HG03159 (cell line): ENCODE results near the gene RNF31.

Experiments used
- ATAC-seq: cut with Tn5 transposase; IDR thresholded peaks from one replicate; pipeline ENCODE4 v1.9.1; 2021; ENCODE audit warnings: mild to moderate bottlenecking, moderate library complexity; ENCODE audit not compliant: unreplicated experiment

RNF31 gene

GRCh38 chr14:24159777-24160498 lies 12.6 kb downstream of the RNF31 start:
- ATAC-seq: no peak

- ATAC-seq: no peak
Measured at GRCh38 chr14:24160499-24160849, 13.2 kb downstream of the RNF31 start.

GRCh38 chr14:24160850-24161804 lies 13.8 kb downstream of the RNF31 start, which contains the start of gene IRF9:
TSS of gene IRF9 (plus strand) at chr14:24161265. CDS start at chr14:24162145, 880 bp downstream.
- peak; percentile 76 for ATAC-seq

- no peak for ATAC-seq
Measured at GRCh38 chr14:24162093-24162492, 14.8 kb downstream of the RNF31 start.

GRCh38 chr14:24164518-24164991 lies 17.3 kb downstream of the RNF31 start:
- ATAC-seq: no peak

GRCh38 chr14:24165785-24166184 lies 18.5 kb downstream of the RNF31 start:
- ATAC-seq: no peak

- no peak for ATAC-seq
Measured at GRCh38 chr14:24167469-24168114, 20.3 kb downstream of the RNF31 start.

- ATAC-seq: peak; percentile 80
Measured at GRCh38 chr14:24171422-24172260, 24.3 kb downstream of the RNF31 start, which contains the start of gene REC8. TSS of gene REC8 (plus strand) at chr14:24172080. CDS start at chr14:24172553, 473 bp downstream.

GRCh38 chr14:24172261-24172860 lies 25.1 kb downstream of the RNF31 start:
- ATAC-seq: no peak

GRCh38 chr14:24172871-24173281 lies 25.6 kb downstream of the RNF31 start:
- no peak for ATAC-seq

GRCh38 chr14:24176599-24176998 lies 29.3 kb downstream of the RNF31 start:
- no peak for ATAC-seq

GRCh38 chr14:24177041-24177825 lies 29.9 kb downstream of the RNF31 start:
- no peak for ATAC-seq

GRCh38 chr14:24177891-24178290 lies 30.6 kb downstream of the RNF31 start:
- ATAC-seq: no peak

GRCh38 chr14:24178399-24179178 lies 31.3 kb downstream of the RNF31 start:
- no peak for ATAC-seq

GRCh38 chr14:24179294-24179960 lies 32.1 kb downstream of the RNF31 start:
- no peak for ATAC-seq

GRCh38 chr14:24179961-24180796 lies 32.9 kb downstream of the RNF31 start:
- ATAC-seq: no peak
